SK-N-SH (cell line): ENCODE data around the gene CDKN1B. TPM values are rescaled to one million over a fixed set of nuclear protein-coding genes. Genes with fewer than 3 reads are reported as not detected.
A peak's percentile ranks its signal among the peaks of the same experiment; 100 is the strongest.

Experiments used
- CTCF ChIA-PET: fragments of 300-600, 350-600 bp; formaldehyde crosslinking; extraction: SDS; loops from one replicate; lab custom pipeline; 2021; lab: Yijun Ruan, JAX
- POLR2A ChIA-PET: fragments of 350-600 bp; sonication (Branson Sonifier 250); formaldehyde crosslinking; extraction: SDS; loops from one replicate; lab custom pipeline; 2020; ENCODE audit warnings: antibody characterized with exemption, inconsistent platforms; lab: Yijun Ruan, JAX
- DNase-seq: peaks from one replicate; pipeline ENCODE4 v3.0.0; 2012
- H2AFZ ChIP-seq: fragments of 200-600 bp; sonication (generic); 2 replicates; pipeline ENCODE4 v1.8.1; 2016; ENCODE audit warnings: antibody characterized with exemption, mild to moderate bottlenecking, low read depth
- H3F3A ChIP-seq: fragments of 200-600 bp; sonication (generic); replicated peaks from 2 replicates; pipeline ENCODE3; 2016; ENCODE audit warnings: antibody characterized with exemption, mild to moderate bottlenecking; ENCODE audit not compliant: insufficient read depth
- H3K27ac ChIP-seq, 2 experiments: fragments of 200-500 bp in 1 of 2; fragments of 200-600 bp in 1 of 2; sonication (Bioruptor generic) in 1 of 2; sonication (generic), shearing (Covaris generic) in 1 of 2; 2 replicates each; pipeline versions ENCODE4 v1.5.1 to v1.6.1; 2014 to 2016; ENCODE audit warnings: low read depth in 2 of 2, inconsistent platforms in 1 of 2, low read length in 1 of 2, mild to moderate bottlenecking in 1 of 2, mixed read lengths in 1 of 2
- H3K27me3 ChIP-seq: fragments of 200-600 bp; sonication (generic), shearing (Covaris generic); 2 replicates; pipeline ENCODE4 v1.6.1; 2016; ENCODE audit warnings: mixed run types; ENCODE audit not compliant: insufficient read depth
- H3K36me3 ChIP-seq, 2 experiments: fragments of 200-500 bp in 1 of 2; fragments of 200-600 bp in 1 of 2; sonication (Bioruptor generic) in 1 of 2; sonication (generic) in 1 of 2; replicated peaks in 1 of 2; 2 replicates each; pipeline versions ENCODE3 to v1.5.1; 2014 to 2016; ENCODE audit warnings: low read length in 1 of 2, mild to moderate bottlenecking in 1 of 2; ENCODE audit not compliant: insufficient read depth in 2 of 2, control insufficient read depth in 1 of 2
- H3K4me1 ChIP-seq, 2 experiments: fragments of 200-500 bp in 1 of 2; fragments of 200-600 bp in 1 of 2; sonication (Bioruptor generic) in 1 of 2; sonication (generic), shearing (Covaris generic) in 1 of 2; 2 replicates each; pipeline versions ENCODE4 v1.5.1 to v1.6.1; 2014 to 2016; ENCODE audit warnings: low read depth in 1 of 2, low read length in 1 of 2, mixed run types in 1 of 2; ENCODE audit not compliant: insufficient read depth in 2 of 2, control insufficient read depth in 1 of 2
- H3K4me2 ChIP-seq: fragments of 200-600 bp; sonication (generic), shearing (Covaris generic); 2 replicates; pipeline ENCODE4 v1.6.1; 2017; ENCODE audit warnings: mixed run types
- H3K4me3 ChIP-seq, 2 experiments: fragments of 200-500 bp in 1 of 2; fragments of 200-600 bp in 1 of 2; sonication (Bioruptor generic) in 1 of 2; sonication (generic), shearing (Covaris generic) in 1 of 2; 2 replicates each; pipeline versions ENCODE4 v1.5.1 to v1.8.1; 2014 to 2016; ENCODE audit warnings: low read depth in 2 of 2, inconsistent platforms in 1 of 2, low read length in 1 of 2, mild to moderate bottlenecking in 1 of 2, mixed read lengths in 1 of 2, moderate library complexity in 1 of 2
- H3K79me2 ChIP-seq: fragments of 200-600 bp; sonication (generic); 2 replicates; pipeline ENCODE4 v1.8.1; 2017; ENCODE audit warnings: mild to moderate bottlenecking; ENCODE audit not compliant: insufficient read depth
- H3K9ac ChIP-seq: fragments of 200-600 bp; sonication (generic); 2 replicates; pipeline ENCODE4 v1.6.1; 2017; ENCODE audit warnings: mixed run types
- H3K9me2 ChIP-seq: fragments of 200-600 bp; sonication (generic); 2 replicates; pipeline ENCODE4 v1.6.1; 2017; ENCODE audit warnings: mixed run types
- H3K9me3 ChIP-seq: fragments of 200-600 bp; sonication (generic); 2 replicates; pipeline ENCODE4 v1.6.1; 2017; ENCODE audit warnings: mixed run types, mild to moderate bottlenecking, moderate library complexity
- H4K20me1 ChIP-seq: fragments of 200-600 bp; sonication (generic); 2 replicates; pipeline ENCODE4 v1.6.1; 2017; ENCODE audit warnings: mild to moderate bottlenecking, mixed run types; ENCODE audit not compliant: insufficient read depth
- CHD2 ChIP-seq: fragments of 150-350 bp; IDR thresholded peaks from 2 replicates; pipeline ENCODE4 v1.6.1; 2018; ENCODE audit warnings: low read length; ENCODE audit not compliant: partially characterized antibody
- EP300 ChIP-seq, 2 experiments: IDR thresholded peaks; 2 replicates each; pipeline versions ENCODE4 v1.4.0 to v1.6.1; 2012; ENCODE audit warnings: borderline replicate concordance in 1 of 2, low read depth in 1 of 2, low read length in 1 of 2
- FOXJ3 ChIP-seq: sonication (generic); formaldehyde crosslinking; IDR thresholded peaks from 2 replicates; pipeline ENCODE4 v1.5.1; 2020; ENCODE audit warnings: mild to moderate bottlenecking, missing genetic modification reagents
- FOXM1 ChIP-seq: IDR thresholded peaks from 2 replicates; pipeline ENCODE4 v1.4.0; 2012; ENCODE audit warnings: low read depth, mild to moderate bottlenecking
- MXI1 ChIP-seq: IDR thresholded peaks from 2 replicates; pipeline ENCODE4 v1.6.1; 2012; ENCODE audit warnings: mild to moderate bottlenecking, low read depth, low read length, improper control_type of control experiment
- NFIC ChIP-seq: IDR thresholded peaks from 2 replicates; pipeline ENCODE4 v1.4.0; 2012; ENCODE audit warnings: borderline replicate concordance
- PBX3 ChIP-seq: IDR thresholded peaks from 2 replicates; pipeline ENCODE4; 2012
- POLR2AphosphoS5 ChIP-seq: IDR thresholded peaks from 2 replicates; pipeline ENCODE4 v1.6.1; 2012; ENCODE audit warnings: low read depth, low read length
- RFX5 ChIP-seq: IDR thresholded peaks from 2 replicates; pipeline ENCODE4 v1.6.1; 2012; ENCODE audit warnings: mild to moderate bottlenecking, improper control_type of control experiment, low read length
- SIN3A ChIP-seq: IDR thresholded peaks from 2 replicates; pipeline ENCODE4 v1.6.1; 2012; ENCODE audit warnings: low read depth, mild to moderate bottlenecking, low read length, moderate library complexity, borderline replicate concordance
- SMC3 ChIP-seq: IDR thresholded peaks from 2 replicates; pipeline ENCODE4 v1.6.1; 2012; ENCODE audit warnings: low read depth, low read length, improper control_type of control experiment
- TAF1 ChIP-seq: IDR thresholded peaks from 2 replicates; pipeline ENCODE4 v1.6.1; 2012; ENCODE audit warnings: low read depth, mild to moderate bottlenecking, low read length, moderate library complexity, borderline replicate concordance
- TCF12 ChIP-seq: IDR thresholded peaks from 2 replicates; pipeline ENCODE4 v1.4.0; 2012
- TEAD4 ChIP-seq: IDR thresholded peaks from 2 replicates; pipeline ENCODE4 v1.4.0; 2012; ENCODE audit warnings: mild to moderate bottlenecking, borderline replicate concordance; ENCODE audit not compliant: insufficient read depth
- USF1 ChIP-seq: IDR thresholded peaks from 2 replicates; pipeline ENCODE4 v1.4.0; 2012; ENCODE audit warnings: low read depth, borderline replicate concordance
- YY1 ChIP-seq: IDR thresholded peaks from 2 replicates; pipeline ENCODE4 v1.4.0; 2012; ENCODE audit warnings: low read depth, mild to moderate bottlenecking
- WGBS: methylation state at CpG from one replicate; pipeline ENCODE4 v1.1.6; 2017; ENCODE audit warnings: low lambda C conversion rate; 5-methylcytosine and 5-hydroxymethylcytosine counted together
- polyA plus RNA-seq, 3 experiments: library from polyadenylated mRNA; depleted of rRNA; stranded (reverse); fragments of >200 nt; gene quantifications; 2 replicates each; pipeline ENCODE4 v1.2.3, GENCODE V29; 2012
- TF ChIP-seq, protein P1 (sequence below): fragments of 150-350 bp; IDR thresholded peaks from 2 replicates; pipeline ENCODE4 v1.6.1; 2016; ENCODE audit warnings: mild to moderate bottlenecking, low read depth, low read length
- TF ChIP-seq, protein P2 (sequence below): IDR thresholded peaks from 2 replicates; pipeline ENCODE4 v1.6.1; 2012; ENCODE audit warnings: mild to moderate bottlenecking, low read depth, low read length, moderate library complexity
- TF ChIP-seq, protein P3 (sequence below): IDR thresholded peaks from 2 replicates; pipeline ENCODE4 v1.4.0; 2012; ENCODE audit warnings: low read depth

The CDKN1B gene
- 6.8 and 9.2 TPM in 2 replicates for polyA plus RNA-seq (2012; rRNA removed)
- 6.9 and 8.8 TPM in 2 replicates for polyA plus RNA-seq (2012; cell fraction: cytosol; rRNA removed)
- polyA plus RNA-seq (2012; cell fraction: nucleus; rRNA removed) = 7.4 and 8.4 TPM in 2 replicates

GRCh38 chr12:12716793-12717585 lies at the start of gene CDKN1B:
Gene CDKN1B, plus strand, starts transcription at chr12:12717368. Its CDS starts 472 bp downstream, at chr12:12717840.
- Histone ChIP-seq H3K79me2 (peaks cover 48% of the 10 kb centered on the region), H3F3A (peaks cover 20% of the 10 kb centered on the region), H2AFZ (peak within 1 kb of the TSS; percentile 69), H3K4me2 (peak within 1 kb of the TSS; percentile 99), H3K9me3 (no peaks in the 10 kb centered on the region), H3K36me3 (peaks cover 32% of the 10 kb centered on the region in 2 experiments), H3K9ac (peak within 1 kb of the TSS; percentile 99), H3K4me3 (peak within 1 kb of the TSS; percentile 67 to 81), H3K27ac (peak within 1 kb of the TSS; percentile 94 to 98), H3K27me3 (no peaks in the 10 kb centered on the region), H3K4me1 (peaks cover 26 to 34% of the 10 kb centered on the region in 2 experiments; a peak in 3 of 4 replicates), H4K20me1 (peaks cover 11% of the 10 kb centered on the region; the same call in 1 of the 2 replicates), H3K9me2 (no peaks in the 10 kb centered on the region)
- under 1% methylated on average over 36 of the region's 81 CpGs for WGBS
- CTCF ChIA-PET = interaction anchor here (0.8 to 2.4 kb wide), 7 partner anchors 10 to 161 kb away, joined by 3 to 15 read pairs (median 4); no protein-coding TSS in a partner anchor
- TF ChIP-seq, protein P1, sequence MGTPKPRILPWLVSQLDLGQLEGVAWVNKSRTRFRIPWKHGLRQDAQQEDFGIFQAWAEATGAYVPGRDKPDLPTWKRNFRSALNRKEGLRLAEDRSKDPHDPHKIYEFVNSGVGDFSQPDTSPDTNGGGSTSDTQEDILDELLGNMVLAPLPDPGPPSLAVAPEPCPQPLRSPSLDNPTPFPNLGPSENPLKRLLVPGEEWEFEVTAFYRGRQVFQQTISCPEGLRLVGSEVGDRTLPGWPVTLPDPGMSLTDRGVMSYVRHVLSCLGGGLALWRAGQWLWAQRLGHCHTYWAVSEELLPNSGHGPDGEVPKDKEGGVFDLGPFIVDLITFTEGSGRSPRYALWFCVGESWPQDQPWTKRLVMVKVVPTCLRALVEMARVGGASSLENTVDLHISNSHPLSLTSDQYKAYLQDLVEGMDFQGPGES = no peak
- no peak for TF ChIP-seq SMC3
- peak; percentile 58; the same call in 1 of the 2 replicates for TF ChIP-seq SIN3A
- no peak for TF ChIP-seq TCF12
- TF ChIP-seq NFIC = peak; percentile 47; the same call in 1 of the 2 replicates
- peak; percentile 79 for TF ChIP-seq TAF1
- TF ChIP-seq FOXM1 = peak; percentile 37
- peak; percentile 86 for TF ChIP-seq MXI1
- TF ChIP-seq, protein P2, sequence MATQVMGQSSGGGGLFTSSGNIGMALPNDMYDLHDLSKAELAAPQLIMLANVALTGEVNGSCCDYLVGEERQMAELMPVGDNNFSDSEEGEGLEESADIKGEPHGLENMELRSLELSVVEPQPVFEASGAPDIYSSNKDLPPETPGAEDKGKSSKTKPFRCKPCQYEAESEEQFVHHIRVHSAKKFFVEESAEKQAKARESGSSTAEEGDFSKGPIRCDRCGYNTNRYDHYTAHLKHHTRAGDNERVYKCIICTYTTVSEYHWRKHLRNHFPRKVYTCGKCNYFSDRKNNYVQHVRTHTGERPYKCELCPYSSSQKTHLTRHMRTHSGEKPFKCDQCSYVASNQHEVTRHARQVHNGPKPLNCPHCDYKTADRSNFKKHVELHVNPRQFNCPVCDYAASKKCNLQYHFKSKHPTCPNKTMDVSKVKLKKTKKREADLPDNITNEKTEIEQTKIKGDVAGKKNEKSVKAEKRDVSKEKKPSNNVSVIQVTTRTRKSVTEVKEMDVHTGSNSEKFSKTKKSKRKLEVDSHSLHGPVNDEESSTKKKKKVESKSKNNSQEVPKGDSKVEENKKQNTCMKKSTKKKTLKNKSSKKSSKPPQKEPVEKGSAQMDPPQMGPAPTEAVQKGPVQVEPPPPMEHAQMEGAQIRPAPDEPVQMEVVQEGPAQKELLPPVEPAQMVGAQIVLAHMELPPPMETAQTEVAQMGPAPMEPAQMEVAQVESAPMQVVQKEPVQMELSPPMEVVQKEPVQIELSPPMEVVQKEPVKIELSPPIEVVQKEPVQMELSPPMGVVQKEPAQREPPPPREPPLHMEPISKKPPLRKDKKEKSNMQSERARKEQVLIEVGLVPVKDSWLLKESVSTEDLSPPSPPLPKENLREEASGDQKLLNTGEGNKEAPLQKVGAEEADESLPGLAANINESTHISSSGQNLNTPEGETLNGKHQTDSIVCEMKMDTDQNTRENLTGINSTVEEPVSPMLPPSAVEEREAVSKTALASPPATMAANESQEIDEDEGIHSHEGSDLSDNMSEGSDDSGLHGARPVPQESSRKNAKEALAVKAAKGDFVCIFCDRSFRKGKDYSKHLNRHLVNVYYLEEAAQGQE = peak; percentile 8; the same call in 1 of the 2 replicates
- TF ChIP-seq, protein P3, sequence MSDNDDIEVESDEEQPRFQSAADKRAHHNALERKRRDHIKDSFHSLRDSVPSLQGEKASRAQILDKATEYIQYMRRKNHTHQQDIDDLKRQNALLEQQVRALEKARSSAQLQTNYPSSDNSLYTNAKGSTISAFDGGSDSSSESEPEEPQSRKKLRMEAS = peak; percentile 79
- TF ChIP-seq CHD2 = no peak
- peak; percentile 76 for TF ChIP-seq USF1
- TF ChIP-seq PBX3 = peak; percentile 97
- TF ChIP-seq TEAD4 = 0 out of 2 replicates have a peak, but pooled peaks have one; percentile 16
- TF ChIP-seq FOXJ3 = no peak
- TF ChIP-seq POLR2AphosphoS5 = peak; percentile 77; the same call in 1 of the 2 replicates
- peak; percentile 29 to 49; a peak in 3 of 4 replicates for TF ChIP-seq EP300 (IDR thresholded peaks at IDR 0.05; ENCODE audit: borderline replicate concordance in 1 of 2, low read depth in 1 of 2, low read length in 1 of 2)
- peak; percentile 81 for TF ChIP-seq YY1
- TF ChIP-seq RFX5 = peak; percentile 44; the same call in 1 of the 2 replicates
- peak; percentile 94 for DNase-seq
- POLR2A ChIA-PET = interaction anchor here (1.0 to 1.9 kb wide), 3 partner anchors 9 to 19 kb away, joined by 3 to 8 read pairs (median 4); no protein-coding TSS in a partner anchor
